HEK293 (cell line): ENCODE data around the gene ACTG1.

ENCODE experiments used
- BCL11A ChIP-seq: fragments of 450-650 bp; formaldehyde crosslinking; IDR thresholded peaks from 2 replicates; pipeline ENCODE4 v1.5.1; 2016; ENCODE audit warnings: low read depth, missing biosample characterization, missing genetic modification characterization
- KLF1 ChIP-seq: fragments of 450-650 bp; formaldehyde crosslinking; IDR thresholded peaks from 2 replicates; pipeline ENCODE4 v1.5.1; 2016; ENCODE audit warnings: missing biosample characterization, missing genetic modification characterization
- KLF10 ChIP-seq: fragments of 450-650 bp; IDR thresholded peaks from 2 replicates; pipeline ENCODE4 v1.5.1; 2018; ENCODE audit warnings: missing biosample characterization, mild to moderate bottlenecking, missing genetic modification characterization
- MEIS1 ChIP-seq: sonication (generic); formaldehyde crosslinking; IDR thresholded peaks from 2 replicates; pipeline ENCODE4 v1.8.1; 2022; ENCODE audit warnings: missing genetic modification reagents, mild to moderate bottlenecking, borderline replicate concordance
- SALL2 ChIP-seq: fragments of 450-650 bp; formaldehyde crosslinking; IDR thresholded peaks from 2 replicates; pipeline ENCODE4 v1.5.0; 2017; ENCODE audit warnings: missing biosample characterization, mild to moderate bottlenecking, missing genetic modification characterization, borderline replicate concordance
- SCRT2 ChIP-seq: fragments of 450-650 bp; formaldehyde crosslinking; IDR thresholded peaks from 2 replicates; pipeline ENCODE4 v1.5.1; 2016; ENCODE audit warnings: missing biosample characterization, missing genetic modification characterization
- SP7 ChIP-seq: fragments of 450-650 bp; formaldehyde crosslinking; IDR thresholded peaks from 2 replicates; pipeline ENCODE4 v1.5.1; 2016; ENCODE audit warnings: missing biosample characterization, missing genetic modification characterization
- ZBTB21 ChIP-seq: fragments of 450-650 bp; formaldehyde crosslinking; IDR thresholded peaks from 2 replicates; pipeline ENCODE4 v1.5.1; 2017; ENCODE audit warnings: missing biosample characterization, missing genetic modification characterization
- ZBTB8A ChIP-seq: fragments of 450-650 bp; formaldehyde crosslinking; IDR thresholded peaks from 2 replicates; pipeline ENCODE4 v1.5.1; 2016; ENCODE audit warnings: missing biosample characterization, missing genetic modification characterization
- ZFP69B ChIP-seq: fragments of 450-650 bp; formaldehyde crosslinking; IDR thresholded peaks from 2 replicates; pipeline ENCODE4 v1.5.1; 2016; ENCODE audit warnings: missing biosample characterization, missing genetic modification characterization
- ZNF16 ChIP-seq: fragments of 450-650 bp; formaldehyde crosslinking; IDR thresholded peaks from 2 replicates; pipeline ENCODE4 v1.5.1; 2016; ENCODE audit warnings: low read depth, missing biosample characterization, missing genetic modification characterization
- ZNF169 ChIP-seq: fragments of 450-650 bp; formaldehyde crosslinking; IDR thresholded peaks from 2 replicates; pipeline ENCODE4 v1.5.1; 2016; ENCODE audit warnings: missing biosample characterization, missing genetic modification characterization
- ZNF174 ChIP-seq: fragments of 450-650 bp; formaldehyde crosslinking; IDR thresholded peaks from 2 replicates; pipeline ENCODE4 v1.5.0; 2017; ENCODE audit warnings: missing biosample characterization, mild to moderate bottlenecking, missing genetic modification characterization
- ZNF223 ChIP-seq: fragments of 450-650 bp; formaldehyde crosslinking; IDR thresholded peaks from 2 replicates; pipeline ENCODE4 v1.5.1; 2016; ENCODE audit warnings: missing biosample characterization, missing genetic modification characterization
- ZNF23 ChIP-seq: fragments of 450-650 bp; formaldehyde crosslinking; IDR thresholded peaks from 2 replicates; pipeline ENCODE4 v1.5.1; 2016; ENCODE audit warnings: missing biosample characterization, missing genetic modification characterization, borderline replicate concordance
- ZNF24 ChIP-seq: fragments of 450-650 bp; formaldehyde crosslinking; IDR thresholded peaks from 2 replicates; pipeline ENCODE4 v1.5.1; 2016; ENCODE audit warnings: missing biosample characterization, missing genetic modification characterization
- ZNF311 ChIP-seq: fragments of 450-650 bp; formaldehyde crosslinking; IDR thresholded peaks from 2 replicates; pipeline ENCODE4 v1.5.1; 2017; ENCODE audit warnings: missing biosample characterization, missing genetic modification characterization, borderline replicate concordance
- ZNF335 ChIP-seq: fragments of 450-650 bp; formaldehyde crosslinking; conservative IDR thresholded peaks from 2 replicates; pipeline ENCODE4 v1.5.1; 2016; ENCODE audit warnings: missing biosample characterization, missing genetic modification characterization
- ZNF48 ChIP-seq: fragments of 450-650 bp; formaldehyde crosslinking; IDR thresholded peaks from 2 replicates; pipeline ENCODE4 v1.5.1; 2016; ENCODE audit warnings: missing biosample characterization, missing genetic modification characterization
- ZNF585B ChIP-seq: fragments of 450-650 bp; formaldehyde crosslinking; IDR thresholded peaks from 2 replicates; pipeline ENCODE4 v1.5.1; 2016; ENCODE audit warnings: missing biosample characterization, missing genetic modification characterization
- ZNF624 ChIP-seq: fragments of 450-650 bp; formaldehyde crosslinking; IDR thresholded peaks from 2 replicates; pipeline ENCODE4 v1.5.1; 2017; ENCODE audit warnings: missing biosample characterization, missing genetic modification characterization
- ZNF654 ChIP-seq: fragments of 450-650 bp; formaldehyde crosslinking; IDR thresholded peaks from 2 replicates; pipeline ENCODE4 v1.5.1; 2016; ENCODE audit warnings: low read depth, missing biosample characterization, missing genetic modification characterization
- ZNF664 ChIP-seq: fragments of 450-650 bp; formaldehyde crosslinking; IDR thresholded peaks from 2 replicates; pipeline ENCODE4 v1.5.1; 2016; ENCODE audit warnings: missing biosample characterization, missing genetic modification characterization
- ZNF701 ChIP-seq: fragments of 450-650 bp; formaldehyde crosslinking; IDR thresholded peaks from 2 replicates; pipeline ENCODE4 v1.5.1; 2016; ENCODE audit warnings: missing biosample characterization, missing genetic modification characterization
- ZNF792 ChIP-seq: fragments of 450-650 bp; formaldehyde crosslinking; IDR thresholded peaks from 2 replicates; pipeline ENCODE4 v1.5.1; 2016; ENCODE audit warnings: missing biosample characterization, missing genetic modification characterization
- TF ChIP-seq, protein P1 (sequence below): fragments of 450-650 bp; formaldehyde crosslinking; IDR thresholded peaks from 2 replicates; pipeline ENCODE4 v1.5.1; 2016; ENCODE audit warnings: missing biosample characterization, missing genetic modification characterization
- TF ChIP-seq, protein P2 (sequence below): fragments of 450-650 bp; formaldehyde crosslinking; IDR thresholded peaks from 2 replicates; pipeline ENCODE4 v1.5.1; 2016; ENCODE audit warnings: missing biosample characterization, missing genetic modification characterization, borderline replicate concordance
- TF ChIP-seq, protein P3 (sequence below): fragments of 450-650 bp; formaldehyde crosslinking; IDR thresholded peaks from 2 replicates; pipeline ENCODE4 v1.5.1; 2016; ENCODE audit warnings: missing biosample characterization, missing genetic modification characterization
- TF ChIP-seq, protein P4 (sequence below): fragments of 450-650 bp; formaldehyde crosslinking; IDR thresholded peaks from 2 replicates; pipeline ENCODE4; 2016; ENCODE audit warnings: missing biosample characterization, missing genetic modification characterization
- TF ChIP-seq, protein P5 (sequence below): fragments of 450-650 bp; formaldehyde crosslinking; IDR thresholded peaks from 2 replicates; pipeline ENCODE4 v1.5.1; 2016; ENCODE audit warnings: missing biosample characterization, missing genetic modification characterization
- TF ChIP-seq, protein P6 (sequence below): fragments of 450-650 bp; formaldehyde crosslinking; IDR thresholded peaks from 2 replicates; pipeline ENCODE4 v1.5.1; 2016; ENCODE audit warnings: missing biosample characterization, missing genetic modification characterization

Gene ACTG1

DNA sequence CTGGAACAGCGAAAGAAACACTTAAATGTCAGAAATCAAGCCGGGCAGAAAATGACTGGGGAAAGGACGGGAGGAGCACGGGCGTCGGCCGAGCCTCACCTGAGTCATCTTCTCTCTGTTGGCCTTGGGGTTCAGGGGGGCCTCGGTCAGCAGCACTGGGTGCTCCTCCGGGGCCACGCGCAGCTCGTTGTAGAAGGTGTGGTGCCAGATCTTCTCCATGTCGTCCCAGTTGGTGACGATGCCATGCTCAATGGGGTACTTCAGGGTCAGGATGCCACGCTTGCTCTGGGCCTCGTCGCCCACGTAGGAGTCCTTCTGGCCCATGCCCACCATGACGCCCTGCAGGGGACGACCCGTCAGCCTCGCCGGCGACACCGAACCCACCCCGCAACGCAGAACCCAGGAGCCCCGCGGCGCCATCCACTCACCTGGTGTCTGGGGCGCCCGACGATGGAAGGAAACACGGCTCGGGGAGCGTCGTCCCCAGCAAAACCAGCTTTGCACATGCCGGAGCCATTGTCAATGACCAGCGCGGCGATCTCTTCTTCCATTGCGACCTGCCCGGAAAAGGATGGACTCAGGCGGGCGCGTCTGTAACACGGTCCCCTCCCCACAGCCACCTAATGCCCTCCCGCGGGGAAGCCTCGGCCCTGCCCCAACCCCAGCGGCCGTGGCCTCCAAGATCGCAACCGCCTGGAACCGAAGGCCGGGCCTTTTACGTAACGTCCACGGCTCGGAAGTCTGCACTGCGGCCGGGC is 616 bp downstream of the ACTG1 start (continued):
- no peak for TF ChIP-seq ZBTB21 (tag by site-specific recombination)
- TF ChIP-seq SP7 = no peak
- TF ChIP-seq BCL11A (tag by site-specific recombination) = no peak
- TF ChIP-seq ZFP69B (tag by site-specific recombination) = no peak
- no peak for TF ChIP-seq ZNF585B (tag by site-specific recombination)
- TF ChIP-seq, protein P1, sequence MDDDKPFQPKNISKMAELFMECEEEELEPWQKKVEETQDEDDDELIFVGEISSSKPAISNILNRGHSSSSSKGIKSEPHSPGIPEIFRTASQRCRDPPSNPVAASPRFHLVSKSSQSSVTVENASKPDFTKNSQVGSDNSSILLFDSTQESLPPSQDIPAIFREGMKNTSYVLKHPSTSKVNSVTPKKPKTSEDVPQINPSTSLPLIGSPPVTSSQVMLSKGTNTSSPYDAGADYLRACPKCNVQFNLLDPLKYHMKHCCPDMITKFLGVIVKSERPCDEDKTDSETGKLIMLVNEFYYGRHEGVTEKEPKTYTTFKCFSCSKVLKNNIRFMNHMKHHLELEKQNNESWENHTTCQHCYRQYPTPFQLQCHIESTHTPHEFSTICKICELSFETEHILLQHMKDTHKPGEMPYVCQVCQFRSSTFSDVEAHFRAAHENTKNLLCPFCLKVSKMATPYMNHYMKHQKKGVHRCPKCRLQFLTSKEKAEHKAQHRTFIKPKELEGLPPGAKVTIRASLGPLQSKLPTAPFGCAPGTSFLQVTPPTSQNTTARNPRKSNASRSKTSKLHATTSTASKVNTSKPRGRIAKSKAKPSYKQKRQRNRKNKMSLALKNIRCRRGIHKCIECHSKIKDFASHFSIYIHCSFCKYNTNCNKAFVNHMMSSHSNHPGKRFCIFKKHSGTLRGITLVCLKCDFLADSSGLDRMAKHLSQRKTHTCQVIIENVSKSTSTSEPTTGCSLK = no peak
- TF ChIP-seq, protein P2, sequence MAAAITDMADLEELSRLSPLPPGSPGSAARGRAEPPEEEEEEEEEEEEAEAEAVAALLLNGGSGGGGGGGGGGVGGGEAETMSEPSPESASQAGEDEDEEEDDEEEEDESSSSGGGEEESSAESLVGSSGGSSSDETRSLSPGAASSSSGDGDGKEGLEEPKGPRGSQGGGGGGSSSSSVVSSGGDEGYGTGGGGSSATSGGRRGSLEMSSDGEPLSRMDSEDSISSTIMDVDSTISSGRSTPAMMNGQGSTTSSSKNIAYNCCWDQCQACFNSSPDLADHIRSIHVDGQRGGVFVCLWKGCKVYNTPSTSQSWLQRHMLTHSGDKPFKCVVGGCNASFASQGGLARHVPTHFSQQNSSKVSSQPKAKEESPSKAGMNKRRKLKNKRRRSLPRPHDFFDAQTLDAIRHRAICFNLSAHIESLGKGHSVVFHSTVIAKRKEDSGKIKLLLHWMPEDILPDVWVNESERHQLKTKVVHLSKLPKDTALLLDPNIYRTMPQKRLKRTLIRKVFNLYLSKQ (tag by site-specific recombination) = no peak
- TF ChIP-seq, protein P3, sequence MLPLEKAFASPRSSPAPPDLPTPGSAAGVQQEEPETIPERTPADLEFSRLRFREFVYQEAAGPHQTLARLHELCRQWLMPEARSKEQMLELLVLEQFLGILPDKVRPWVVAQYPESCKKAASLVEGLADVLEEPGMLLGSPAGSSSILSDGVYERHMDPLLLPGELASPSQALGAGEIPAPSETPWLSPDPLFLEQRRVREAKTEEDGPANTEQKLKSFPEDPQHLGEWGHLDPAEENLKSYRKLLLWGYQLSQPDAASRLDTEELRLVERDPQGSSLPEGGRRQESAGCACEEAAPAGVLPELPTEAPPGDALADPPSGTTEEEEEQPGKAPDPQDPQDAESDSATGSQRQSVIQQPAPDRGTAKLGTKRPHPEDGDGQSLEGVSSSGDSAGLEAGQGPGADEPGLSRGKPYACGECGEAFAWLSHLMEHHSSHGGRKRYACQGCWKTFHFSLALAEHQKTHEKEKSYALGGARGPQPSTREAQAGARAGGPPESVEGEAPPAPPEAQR = no peak
- no peak for TF ChIP-seq ZNF311 (tag by site-specific recombination)
- TF ChIP-seq ZNF792 = no peak
- TF ChIP-seq ZNF24 (tag by site-specific recombination) = no peak
- TF ChIP-seq ZNF174 (tag by site-specific recombination) = no peak
- no peak for TF ChIP-seq ZNF701 (tag by site-specific recombination)
- TF ChIP-seq, protein P4, sequence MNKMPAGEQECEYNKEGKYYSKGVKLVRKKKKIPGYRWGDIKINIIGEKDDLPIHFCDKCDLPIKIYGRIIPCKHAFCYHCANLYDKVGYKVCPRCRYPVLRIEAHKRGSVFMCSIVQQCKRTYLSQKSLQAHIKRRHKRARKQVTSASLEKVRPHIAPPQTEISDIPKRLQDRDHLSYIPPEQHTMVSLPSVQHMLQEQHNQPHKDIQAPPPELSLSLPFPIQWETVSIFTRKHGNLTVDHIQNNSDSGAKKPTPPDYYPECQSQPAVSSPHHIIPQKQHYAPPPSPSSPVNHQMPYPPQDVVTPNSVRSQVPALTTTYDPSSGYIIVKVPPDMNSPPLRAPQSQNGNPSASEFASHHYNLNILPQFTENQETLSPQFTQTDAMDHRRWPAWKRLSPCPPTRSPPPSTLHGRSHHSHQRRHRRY (tag by site-specific recombination) = no peak; the same call in 1 of the 2 replicates
- TF ChIP-seq SALL2 = no peak
- TF ChIP-seq KLF1 (tag by site-specific recombination) = no peak; the same call in 1 of the 2 replicates
- TF ChIP-seq ZNF48 (tag by site-specific recombination) = no peak
- TF ChIP-seq SCRT2 (tag by site-specific recombination) = no peak
- TF ChIP-seq ZNF223 (tag by site-specific recombination) = no peak
- TF ChIP-seq ZNF654 (tag by site-specific recombination) = no peak
- no peak for TF ChIP-seq KLF10 (tag by site-specific recombination)
- TF ChIP-seq ZNF16 (tag by site-specific recombination) = no peak
- TF ChIP-seq, protein P5, sequence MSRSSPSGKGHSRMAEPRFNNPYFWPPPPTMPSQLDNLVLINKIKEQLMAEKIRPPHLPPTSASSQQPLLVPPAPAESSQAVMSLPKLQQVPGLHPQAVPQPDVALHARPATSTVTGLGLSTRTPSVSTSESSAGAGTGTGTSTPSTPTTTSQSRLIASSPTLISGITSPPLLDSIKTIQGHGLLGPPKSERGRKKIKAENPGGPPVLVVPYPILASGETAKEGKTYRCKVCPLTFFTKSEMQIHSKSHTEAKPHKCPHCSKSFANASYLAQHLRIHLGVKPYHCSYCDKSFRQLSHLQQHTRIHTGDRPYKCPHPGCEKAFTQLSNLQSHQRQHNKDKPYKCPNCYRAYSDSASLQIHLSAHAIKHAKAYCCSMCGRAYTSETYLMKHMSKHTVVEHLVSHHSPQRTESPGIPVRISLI (tag by site-specific recombination) = no peak
- TF ChIP-seq ZNF664 (tag by site-specific recombination) = no peak
- TF ChIP-seq ZNF335 = no peak
- TF ChIP-seq MEIS1 (CRISPR knock-in tag) = no peak
- TF ChIP-seq, protein P6, sequence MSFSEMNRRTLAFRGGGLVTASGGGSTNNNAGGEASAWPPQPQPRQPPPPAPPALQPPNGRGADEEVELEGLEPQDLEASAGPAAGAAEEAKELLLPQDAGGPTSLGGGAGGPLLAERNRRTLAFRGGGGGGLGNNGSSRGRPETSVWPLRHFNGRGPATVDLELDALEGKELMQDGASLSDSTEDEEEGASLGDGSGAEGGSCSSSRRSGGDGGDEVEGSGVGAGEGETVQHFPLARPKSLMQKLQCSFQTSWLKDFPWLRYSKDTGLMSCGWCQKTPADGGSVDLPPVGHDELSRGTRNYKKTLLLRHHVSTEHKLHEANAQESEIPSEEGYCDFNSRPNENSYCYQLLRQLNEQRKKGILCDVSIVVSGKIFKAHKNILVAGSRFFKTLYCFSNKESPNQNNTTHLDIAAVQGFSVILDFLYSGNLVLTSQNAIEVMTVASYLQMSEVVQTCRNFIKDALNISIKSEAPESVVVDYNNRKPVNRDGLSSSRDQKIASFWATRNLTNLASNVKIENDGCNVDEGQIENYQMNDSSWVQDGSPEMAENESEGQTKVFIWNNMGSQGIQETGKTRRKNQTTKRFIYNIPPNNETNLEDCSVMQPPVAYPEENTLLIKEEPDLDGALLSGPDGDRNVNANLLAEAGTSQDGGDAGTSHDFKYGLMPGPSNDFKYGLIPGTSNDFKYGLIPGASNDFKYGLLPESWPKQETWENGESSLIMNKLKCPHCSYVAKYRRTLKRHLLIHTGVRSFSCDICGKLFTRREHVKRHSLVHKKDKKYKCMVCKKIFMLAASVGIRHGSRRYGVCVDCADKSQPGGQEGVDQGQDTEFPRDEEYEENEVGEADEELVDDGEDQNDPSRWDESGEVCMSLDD (tag by site-specific recombination) = no peak; the same call in none of the 2 replicates
- TF ChIP-seq ZBTB8A (tag by site-specific recombination) = peak; percentile 36; the same call in 1 of the 2 replicates
- TF ChIP-seq ZNF23 (tag by site-specific recombination) = no peak
- no peak for TF ChIP-seq ZNF169 (tag by site-specific recombination)
- no peak for TF ChIP-seq ZNF624 (tag by site-specific recombination)
